ENCODE measurements around the gene OR51M1. TPM values are rescaled to one million over a fixed set of nuclear protein-coding genes. Genes with fewer than 3 reads are reported as not detected.

OR51M1 gene
- total and polyA plus RNA-seq, 2 of the 13 experiments (the other 11 are each of a cell fraction or from before 2014, with no cell fraction given), result not detected

- no peaks in the 10 kb centered on the region for H3K4me1 ChIP-seq (ENCODE audit: insufficient read depth, low read length)
- CTCF ChIA-PET (ENCODE audit: low intra/inter-chr PET ratio, low total read pairs), result interaction anchor here (0.9 to 2.2 kb wide), 4 partner anchors 176 to 755 kb away, joined by 3 to 21 read pairs (median 11); no protein-coding TSS in a partner anchor
- WGBS (ENCODE audit: low lambda C conversion rate), result 57% methylated on average over 4 of the region's 4 CpGs
- ATAC-seq, result peak; percentile 95
- intact Hi-C loops (cut with micrococcal nuclease; ENCODE audit: unreplicated experiment) (loop anchor here (1.0 kb wide), 1 partner anchor 176 kb away; no protein-coding TSS in a partner anchor), in situ Hi-C loops (cut with HindIII; ENCODE audit: extremely low pct_ligation_motif_present, low pct_unique_long_range_greater_than_20kb) (loop anchor here (5.0 to 10.0 kb wide), 2 partner anchors 179 to 256 kb away; partner anchors contain the start of gene OR51V1)
- H3K9me3 ChIP-seq (ENCODE audit: low read length), result no peaks in the 10 kb centered on the region
- no peak overlapping the region for H3K27ac ChIP-seq (ENCODE audit: extremely low read length, insufficient read depth, low read length)
- DNase-seq (ENCODE audit: low spot score), result peak; percentile 52
- no peak overlapping the region for H3K4me3 ChIP-seq (replicated peaks in 1 of 3; ENCODE audit: insufficient read depth in 1 of 3, low read depth in 2 of 3, low read length in 3 of 3)
- no peak overlapping the region for H2AFZ ChIP-seq (ENCODE audit: low read length)
- no peaks in the 10 kb centered on the region for H3K79me2 ChIP-seq (ENCODE audit: insufficient read depth, low read length)
- 0 out of 2 replicates have a peak, but pooled peaks cover under 1% of the 10 kb centered on the region for H4K20me1 ChIP-seq (ENCODE audit: insufficient read depth, low read length)
- POLR2A ChIA-PET, result no interaction called here
- H3K27me3 ChIP-seq (ENCODE audit: control insufficient read depth in 1 of 2, insufficient read depth in 2 of 2, low read length in 2 of 2), result no peaks in the 10 kb centered on the region
- FAIRE-seq, result peak; percentile 64
- no peaks in the 10 kb centered on the region for H3K36me3 ChIP-seq (replicated peaks in 1 of 2; ENCODE audit: control insufficient read depth in 1 of 2, insufficient read depth in 2 of 2, low read length in 2 of 2)
- no peak overlapping the region for H3K9ac ChIP-seq (ENCODE audit: insufficient read depth, low read depth, low read length)
- no peak overlapping the region for H3K4me2 ChIP-seq (ENCODE audit: low read depth, low read length)
- BruUV-seq (replicated peaks), result no TSS peak
- no peak for TF ChIP-seq CENPBD1 (CRISPR knock-in tag; IDR thresholded peaks at IDR 0.05; ENCODE audit: borderline replicate concordance, low read depth)
- TF ChIP-seq RARG (CRISPR knock-in tag; IDR thresholded peaks at IDR 0.05; ENCODE audit: low read depth), result no peak
- no peak for TF ChIP-seq ZNF512 (CRISPR knock-in tag; IDR thresholded peaks at IDR 0.05)
- TF ChIP-seq RAD21 (CRISPR knock-in tag; IDR thresholded peaks at IDR 0.05), result peak; percentile 44; the same call in 1 of the 2 replicates
- no peak for TF ChIP-seq MEF2D (CRISPR knock-in tag; IDR thresholded peaks at IDR 0.05)
- TF ChIP-seq ZFY (CRISPR knock-in tag; IDR thresholded peaks at IDR 0.05), result no peak
- no peak for TF ChIP-seq SSRP1 (CRISPR knock-in tag; IDR thresholded peaks at IDR 0.05)
- no peak for TF ChIP-seq BCL6 (CRISPR knock-in tag; IDR thresholded peaks at IDR 0.05)
- TF ChIP-seq ZBTB1 (CRISPR knock-in tag; IDR thresholded peaks at IDR 0.05; ENCODE audit: borderline replicate concordance), result no peak
- TF ChIP-seq CTCF (CRISPR knock-in tag; IDR thresholded peaks at IDR 0.05), result peak; percentile 80
- TF ChIP-seq CCDC6 (CRISPR knock-in tag; IDR thresholded peaks at IDR 0.05), result no peak
- peak; percentile 81 for TF ChIP-seq SMC3 (IDR thresholded peaks at IDR 0.05; ENCODE audit: low read length)
- TF ChIP-seq PRMT3 (CRISPR knock-in tag; IDR thresholded peaks at IDR 0.05; ENCODE audit: borderline replicate concordance, low read depth), result no peak
- TF ChIP-seq GABPB1 (CRISPR knock-in tag; IDR thresholded peaks at IDR 0.05), result no peak
- TF ChIP-seq ZNF605 (CRISPR knock-in tag; IDR thresholded peaks at IDR 0.05), result no peak
- no peak for TF ChIP-seq NR2F6 (IDR thresholded peaks at IDR 0.05)
- no peak for TF ChIP-seq NR2F6 (CRISPR knock-in tag; IDR thresholded peaks at IDR 0.05)
- peak; percentile 74 for TF ChIP-seq STAG1 (CRISPR knock-in tag; IDR thresholded peaks at IDR 0.05)
- TF ChIP-seq HIVEP1 (CRISPR knock-in tag; IDR thresholded peaks at IDR 0.05), result no peak
- TF ChIP-seq HNRNPH1 (optimal IDR thresholded peaks at IDR 0.05; ENCODE audit: low read depth, low read length), result no peak
- TF ChIP-seq ZNF234 (CRISPR knock-in tag; conservative IDR thresholded peaks at IDR 0.05), result no peak
Measured at GRCh38 chr11:5380740-5381342, 2.8 kb upstream of the OR51M1 start.

Measured in HepG2 (cell line).